H1 (cell line): ENCODE measurements around the gene NSUN4. TPM values are rescaled to one million over a fixed set of nuclear protein-coding genes. Genes with fewer than 3 reads are reported as not detected.

Source experiments
- CTCF ChIA-PET: fragments of 300-600 bp; sonication (Branson Sonifier 250); formaldehyde crosslinking; loops from one replicate; lab custom pipeline; 2021; ENCODE audit not compliant: partially characterized antibody; lab: Charles Lee
- POLR2A ChIA-PET: fragments of 300-600 bp; sonication (Branson Sonifier 250); formaldehyde crosslinking; loops from one replicate; lab custom pipeline; 2021; ENCODE audit warnings: inconsistent platforms; ENCODE audit not compliant: partially characterized antibody; lab: Charles Lee
- DNase-seq, 2 experiments: peaks; one replicate each; pipeline versions ENCODE4 v3.0.0 to v3.0.0-alpha.2; 2010 to 2022; ENCODE audit warnings: low spot score in 2 of 2, low read depth in 1 of 2, mixed read lengths in 1 of 2
- FAIRE-seq: peaks from 2 replicates; lab custom pipeline; 2011; peaks lifted over from hg19 to GRCh38; lab: Jason Lieb, UNC
- H2AFZ ChIP-seq: 2 replicates; pipeline ENCODE4 v1.8.1; 2012; ENCODE audit warnings: low read length, inconsistent platforms
- H2AK5ac ChIP-seq: 2 replicates; pipeline ENCODE4 v1.6.1; 2013; ENCODE audit warnings: low read depth, low read length
- H2BK120ac ChIP-seq: replicated peaks from 2 replicates; pipeline ENCODE3; 2013; ENCODE audit warnings: low read depth, low read length, inconsistent platforms
- H2BK12ac ChIP-seq: 2 replicates; pipeline ENCODE4 v1.6.1; 2013; ENCODE audit warnings: low read depth, low read length
- H2BK15ac ChIP-seq: 2 replicates; pipeline ENCODE4 v1.6.1; 2013; ENCODE audit warnings: low read length
- H2BK20ac ChIP-seq: 2 replicates; pipeline ENCODE4 v1.6.1; 2013; ENCODE audit warnings: low read length
- H2BK5ac ChIP-seq: 2 replicates; pipeline ENCODE4 v1.6.1; 2013; ENCODE audit warnings: low read depth, low read length
- H3K14ac ChIP-seq: 2 replicates; pipeline ENCODE4 v1.6.1; 2013; ENCODE audit warnings: inconsistent platforms; ENCODE audit not compliant: insufficient read length
- H3K18ac ChIP-seq: 2 replicates; pipeline ENCODE4 v1.6.1; 2013; ENCODE audit warnings: low read length; ENCODE audit errors: extremely low read depth
- H3K23ac ChIP-seq: 2 replicates; pipeline ENCODE4 v1.6.1; 2013; ENCODE audit warnings: inconsistent platforms; ENCODE audit not compliant: insufficient read length
- H3K23me2 ChIP-seq: 2 replicates; pipeline ENCODE4 v1.6.1; 2013; ENCODE audit warnings: low read depth, low read length
- H3K27ac ChIP-seq: 2 replicates; pipeline ENCODE4 v1.6.1; 2011; ENCODE audit warnings: low read depth, low read length, inconsistent platforms
- H3K27me3 ChIP-seq, 4 experiments: replicated peaks in 1 of 4; 1 replicate in 1 of 4; 2 replicates in 3 of 4; pipeline versions ENCODE4 v1.6.1 to v1.8.1; 2011 to 2013; ENCODE audit warnings: low read length in 3 of 4, mild to moderate bottlenecking in 3 of 4, inconsistent platforms in 2 of 4, mixed read lengths in 2 of 4, moderate library complexity in 1 of 4; ENCODE audit not compliant: control insufficient read depth in 3 of 4, insufficient read depth in 3 of 4; ENCODE audit errors: extremely low read depth in 1 of 4
- H3K36me3 ChIP-seq, 4 experiments: 2 replicates each; pipeline versions ENCODE4 v1.6.1 to v1.8.1; 2011 to 2013; ENCODE audit warnings: mild to moderate bottlenecking in 4 of 4, low read length in 3 of 4, moderate library complexity in 2 of 4, control low read depth in 1 of 4, inconsistent platforms in 1 of 4; ENCODE audit not compliant: insufficient read depth in 4 of 4, control insufficient read depth in 2 of 4
- H3K4ac ChIP-seq: replicated peaks from 2 replicates; pipeline ENCODE3; 2013; ENCODE audit warnings: low read length, low read depth, mixed read lengths, inconsistent platforms; ENCODE audit not compliant: insufficient read length
- H3K4me1 ChIP-seq, 4 experiments: replicated peaks in 1 of 4; 1 replicate in 1 of 4; 2 replicates in 3 of 4; pipeline versions ENCODE4 v1.6.1 to v1.8.1; 2011 to 2013; ENCODE audit warnings: low read length in 3 of 4, inconsistent platforms in 2 of 4, mixed read lengths in 1 of 4; ENCODE audit not compliant: insufficient read depth in 4 of 4, control insufficient read depth in 3 of 4
- H3K4me2 ChIP-seq, 2 experiments: 2 replicates each; pipeline versions ENCODE4 v1.6.1 to v1.8.1; 2011 to 2013; ENCODE audit warnings: low read depth in 2 of 2, low read length in 2 of 2, control low read depth in 1 of 2, inconsistent platforms in 1 of 2, mild to moderate bottlenecking in 1 of 2; ENCODE audit not compliant: insufficient read depth in 1 of 2
- H3K4me3 ChIP-seq, 4 experiments: fragments of 200-600, 300-600 bp in 1 of 4; sonication (generic), shearing (Covaris generic), sonication (Bioruptor Twin) in 1 of 4; 2 replicates each; pipeline versions ENCODE4 v1.5.1 to v1.8.1; 2011 to 2016; ENCODE audit warnings: low read length in 4 of 4, low read depth in 3 of 4, control low read depth in 2 of 4, inconsistent platforms in 2 of 4, mild to moderate bottlenecking in 2 of 4, mixed read lengths in 1 of 4, moderate library complexity in 1 of 4; ENCODE audit not compliant: insufficient read depth in 2 of 4; ENCODE audit errors: extremely low read depth in 1 of 4
- H3K56ac ChIP-seq: replicated peaks from 2 replicates; pipeline ENCODE3; 2013; ENCODE audit warnings: low read depth, mild to moderate bottlenecking, mixed read lengths, low read length, inconsistent platforms; ENCODE audit not compliant: insufficient read length
- H3K79me1 ChIP-seq: 2 replicates; pipeline ENCODE4 v1.6.1; 2013; ENCODE audit warnings: low read depth, low read length, control low read depth
- H3K79me2 ChIP-seq, 2 experiments: 2 replicates each; pipeline versions ENCODE4 v1.6.1 to v1.8.1; 2012 to 2013; ENCODE audit warnings: low read length in 2 of 2, mild to moderate bottlenecking in 2 of 2, inconsistent platforms in 1 of 2; ENCODE audit not compliant: insufficient read depth in 2 of 2, control insufficient read depth in 1 of 2
- H3K9ac ChIP-seq, 4 experiments: replicated peaks in 1 of 4; 1 replicate in 1 of 4; 2 replicates in 3 of 4; pipeline versions ENCODE4 v1.6.1 to v1.8.1; 2011 to 2013; ENCODE audit warnings: low read depth in 3 of 4, low read length in 3 of 4, control low read depth in 2 of 4, mild to moderate bottlenecking in 2 of 4, moderate library complexity in 2 of 4, inconsistent platforms in 1 of 4; ENCODE audit errors: extremely low read depth in 1 of 4
- H3K9me3 ChIP-seq, 2 experiments: 2 replicates each; pipeline versions ENCODE4 v1.6.1 to v1.8.1; 2012 to 2013; ENCODE audit warnings: mild to moderate bottlenecking in 2 of 2, moderate library complexity in 2 of 2, control low read depth in 1 of 2, inconsistent platforms in 1 of 2, low read depth in 1 of 2, low read length in 1 of 2, mixed read lengths in 1 of 2; ENCODE audit not compliant: insufficient read depth in 2 of 2
- H4K20me1 ChIP-seq, 2 experiments: replicated peaks in 1 of 2; 2 replicates each; pipeline versions ENCODE3 to v1.8.1; 2011 to 2013; ENCODE audit warnings: inconsistent platforms in 2 of 2, low read length in 2 of 2, mild to moderate bottlenecking in 1 of 2; ENCODE audit not compliant: insufficient read depth in 2 of 2, control insufficient read depth in 1 of 2
- H4K5ac ChIP-seq: 2 replicates; pipeline ENCODE4 v1.6.1; 2013; ENCODE audit warnings: low read length, low read depth, mixed read lengths, inconsistent platforms; ENCODE audit not compliant: insufficient read length
- H4K8ac ChIP-seq: 2 replicates; pipeline ENCODE4 v1.8.0; 2013; ENCODE audit warnings: mild to moderate bottlenecking, moderate library complexity, low read length, inconsistent platforms; ENCODE audit not compliant: insufficient read depth; ENCODE audit errors: extremely low read depth
- H4K91ac ChIP-seq: replicated peaks from 2 replicates; pipeline ENCODE3; 2013; ENCODE audit warnings: low read length, mixed read lengths, inconsistent platforms; ENCODE audit not compliant: insufficient read length
- GABPA ChIP-seq: IDR thresholded peaks from 2 replicates; pipeline ENCODE4 v1.6.1; 2011; ENCODE audit warnings: mild to moderate bottlenecking, low read length, moderate library complexity, borderline replicate concordance; ENCODE audit not compliant: insufficient read depth
- KDM5A ChIP-seq: fragments of 200-600 bp; IDR thresholded peaks from 2 replicates; pipeline ENCODE4 v1.7.1; 2012; ENCODE audit warnings: mild to moderate bottlenecking, low read length, inconsistent platforms, mixed read lengths
- MAFK ChIP-seq: IDR thresholded peaks from 2 replicates; pipeline ENCODE4 v1.6.1; 2012; ENCODE audit warnings: low read depth, mild to moderate bottlenecking, improper control_type of control experiment, low read length
- TBP ChIP-seq: IDR thresholded peaks from 2 replicates; pipeline ENCODE4 v1.6.1; 2011; ENCODE audit warnings: low read depth, low read length, improper control_type of control experiment
- WGBS, 2 experiments: shearing (Covaris generic) in 1 of 2; methylation state at CpG; one replicate each; pipeline versions ENCODE4 v1.1.6 to v1.1.7; 2013 to 2015; ENCODE audit warnings: low lambda C conversion rate in 2 of 2, mixed read lengths in 2 of 2, inconsistent platforms in 1 of 2, low coverage in 1 of 2, missing lambda C conversion rate in 1 of 2; ENCODE audit not compliant: insufficient replicate concordance in 2 of 2, insufficient coverage in 1 of 2, insufficient read length in 1 of 2; ENCODE audit errors: extremely low coverage in 1 of 2, missing lambda C conversion rate in 1 of 2; 5-methylcytosine and 5-hydroxymethylcytosine counted together
- polyA plus RNA-seq, 7 experiments: library from polyadenylated mRNA; depleted of rRNA in 3 of 7; stranded (reverse) in 5 of 7; unstranded in 2 of 7; fragments of >200 nt in 5 of 7; fragments of 200-250 nt in 2 of 7; gene quantifications; 1 replicate in 5 of 7; 2 replicates in 1 of 7; 4 replicates in 1 of 7; pipeline versions ENCODE4 v1.2.1 to v1.2.3, GENCODE V29; 2011 to 2013; ENCODE audit warnings: missing spikeins in 2 of 7, mixed read lengths in 2 of 7
- total RNA-seq: library from RNA; stranded (reverse); fragmentation: NEBNext Ultra II Directional; extraction: Animal tissue kit (Norgen Biotek cat#: 25700); gene quantifications from 2 replicates; pipeline ENCODE4 v1.2.1, GENCODE V29; 2021

NSUN4 gene
- total and polyA plus RNA-seq, 2 of the 8 experiments (the other 6 are each of a cell fraction or from before 2014, with no cell fraction given), result 9.7 to 15.7 TPM

GRCh38 chr1:46394872-46395465 lies 54.4 kb downstream of the NSUN4 start:
- Histone ChIP-seq H4K8ac (no peak overlapping the region), H4K5ac (no peak overlapping the region), H4K91ac (no peak overlapping the region), H2BK20ac (no peak overlapping the region; the same call in 1 of the 2 replicates), H2BK12ac (0 out of 2 replicates have a peak overlapping the region, but pooled peaks have one; percentile 39), H2BK15ac (0 out of 2 replicates have a peak overlapping the region, but pooled peaks have one; percentile 29), H3K14ac (no peak overlapping the region), H3K27ac (no peak overlapping the region), H3K23ac (no peak overlapping the region), H3K56ac (no peak overlapping the region), H3K4me3 (peak overlapping the region; percentile 74 to 92 (median 81)), H3K79me1 (no peaks in the 10 kb centered on the region; the same call in 1 of the 2 replicates), H2AFZ (no peak overlapping the region; the same call in 1 of the 2 replicates), H3K4ac (no peak overlapping the region), H3K23me2 (peaks cover 12% of the 10 kb centered on the region), H4K20me1 (peaks cover 1 to 6% of the 10 kb centered on the region in 2 experiments), H3K4me2 (peak overlapping the region; percentile 90 to 95), H2AK5ac (no peak overlapping the region; the same call in 1 of the 2 replicates), H2BK120ac (no peak overlapping the region), H3K9ac (peak overlapping the region in 3 of 4 experiments; percentile 51 to 80 (median 72); a peak in 6 of 7 replicates), H2BK5ac (no peak overlapping the region), H3K4me1 (peaks cover 0 to 12% (median 6%) of the 10 kb centered on the region in 4 experiments; a peak in 5 of 7 replicates), H3K36me3 (no peaks in the 10 kb centered on the region; a peak in 1 of 8 replicates), H3K27me3 (peaks cover 0 to 2% (median under 1%) of the 10 kb centered on the region in 4 experiments; a peak in 2 of 7 replicates), H3K79me2 (peaks cover 0 to 31% of the 10 kb centered on the region in 2 experiments; a peak in 2 of 4 replicates), H3K9me3 (no peaks in the 10 kb centered on the region), H3K18ac (no peak overlapping the region)
- WGBS, 2 experiments, result 18% methylated on average over 17 of the region's 17 CpGs; no CpG with 5 or more reads in 1 of the 2 experiments
- DNase-seq, result no peak
- ChIA-PET POLR2A (interaction anchor here (1.3 to 1.9 kb wide), 6 partner anchors 9 to 37 kb away, joined by 3 to 10 read pairs (median 4); no protein-coding TSS in a partner anchor), CTCF (interaction anchor here (0.7 to 1.6 kb wide), 5 partner anchors 11 to 133 kb away, joined by 3 to 6 read pairs (median 4); no protein-coding TSS in a partner anchor)
- no peak for FAIRE-seq
- TF ChIP-seq MAFK (0 out of 2 replicates have a peak, but pooled peaks have one; percentile 15), KDM5A (no peak), TBP (no peak), GABPA (no peak)
